A673 (cell line): Measurements from ENCODE around the gene KRTAP10-5. TPM values are rescaled to one million over a fixed set of nuclear protein-coding genes. Genes with fewer than 3 reads are reported as not detected.
A peak's percentile ranks its signal among the peaks of the same experiment; 100 is the strongest.
"Not testable (repeated sequence)": the region's sequence is repeated elsewhere in the genome, so short reads cannot be mapped to it uniquely, and the experiment has no call there.

Experiments
- BruUV-seq: library from RNA; stranded (reverse); fragments of 400-500 nt; replicated peaks from 2 replicates; lab custom pipeline; 2021; lab: Mats Ljungman, UMichigan
- CTCF ChIA-PET: fragments of 300-600 bp; sonication (Branson Sonifier 250); formaldehyde crosslinking; loops from one replicate; lab custom pipeline; 2022; ENCODE audit warnings: antibody characterized with exemption; lab: Charles Lee
- POLR2A ChIA-PET: fragments of 300-600 bp; sonication (Branson Sonifier 250); formaldehyde crosslinking; loops from one replicate; lab custom pipeline; 2022; ENCODE audit warnings: antibody characterized with exemption; ENCODE audit not compliant: low non-redundant PET; lab: Charles Lee
- DNase-seq: peaks from one replicate; pipeline ENCODE4 v3.0.0-alpha.2; 2015; ENCODE audit warnings: low spot score
- H3K27ac ChIP-seq: fragments of 200-600 bp; sonication (generic); 2 replicates; pipeline ENCODE4 v1.5.1; 2016; ENCODE audit warnings: mixed run types, low read depth, mild to moderate bottlenecking, mixed read lengths, antibody characterized with exemption, low read length; ENCODE audit not compliant: poor library complexity, severe bottlenecking
- H3K27me3 ChIP-seq: fragments of 200-600 bp; sonication (generic); replicated peaks from 2 replicates; pipeline ENCODE4 v1.6.1; 2017; ENCODE audit warnings: mixed run types, low read depth, mild to moderate bottlenecking, mixed read lengths, antibody characterized with exemption, low read length; ENCODE audit not compliant: insufficient read depth, poor library complexity
- H3K36me3 ChIP-seq: fragments of 200-600 bp; sonication (generic); 2 replicates; pipeline ENCODE4 v1.6.1; 2016; ENCODE audit warnings: mixed run types, mild to moderate bottlenecking, mixed read lengths, antibody characterized with exemption, low read length; ENCODE audit not compliant: insufficient read depth, poor library complexity, severe bottlenecking
- H3K4me1 ChIP-seq: fragments of 200-600 bp; sonication (generic); 2 replicates; pipeline ENCODE4 v1.6.1; 2017; ENCODE audit warnings: mixed run types, mild to moderate bottlenecking, mixed read lengths, antibody characterized with exemption, low read length; ENCODE audit not compliant: insufficient read depth, poor library complexity, severe bottlenecking
- H3K4me3 ChIP-seq: fragments of 200-600 bp; sonication (generic); 2 replicates; pipeline ENCODE4 v1.5.1; 2016; ENCODE audit warnings: low read depth, mixed run types, mild to moderate bottlenecking, mixed read lengths, low read length; ENCODE audit not compliant: poor library complexity, severe bottlenecking
- H3K9me3 ChIP-seq: fragments of 200-600 bp; sonication (generic); 2 replicates; pipeline ENCODE4 v1.6.1; 2016; ENCODE audit warnings: mixed run types, low read depth, mild to moderate bottlenecking, mixed read lengths, antibody characterized with exemption, low read length; ENCODE audit not compliant: poor library complexity, severe bottlenecking
- CTCF ChIP-seq: fragments of 300-800, 200-600 bp; sonication (generic); conservative IDR thresholded peaks from 2 replicates; pipeline ENCODE4 v1.5.1; 2017; ENCODE audit warnings: low read depth, mild to moderate bottlenecking, antibody characterized with exemption, low read length, moderate library complexity, mixed read lengths
- EZH2 ChIP-seq: fragments of 200-600 bp; sonication (generic); IDR thresholded peaks from 2 replicates; pipeline ENCODE4 v1.6.1; 2017; ENCODE audit warnings: borderline replicate concordance, low read depth, mild to moderate bottlenecking, mixed read lengths, antibody characterized with exemption, low read length; ENCODE audit not compliant: poor library complexity, severe bottlenecking
- intact Hi-C: fragments of 100-400 bp; cut with micrococcal nuclease; formaldehyde crosslinking; loops from one replicate; pipeline ENCODE4 v1.10.0; 2022; ENCODE audit not compliant: unreplicated experiment
- total RNA-seq: library from RNA; stranded (reverse); gene quantifications from 2 replicates; pipeline ENCODE4 v1.2.3, GENCODE V29; 2021

KRTAP10-5 gene
- total RNA-seq, 1 experiment from 2014 or later: not detected

GRCh38 chr21:44575307-44576024 is 4.9 kb downstream of the KRTAP10-5 start:
- ChIA-PET CTCF (no interaction called here), POLR2A (no interaction called here)

GRCh38 chr21:44574457-44575306 is 5.7 kb downstream of the KRTAP10-5 start:
- Histone ChIP-seq H3K4me3 (no peak overlapping the region), H3K4me1 (no peaks in the 10 kb centered on the region), H3K27me3 (no peaks in the 10 kb centered on the region), H3K36me3 (no peaks in the 10 kb centered on the region), H3K27ac (no peak overlapping the region), H3K9me3 (no peaks in the 10 kb centered on the region)
- CTCF ChIA-PET: interaction anchor here (0.6 kb wide), 1 partner anchor 179 kb away, joined by 4 read pairs; no protein-coding TSS in a partner anchor
- intact Hi-C loops: no loop called here
- POLR2A ChIA-PET: no interaction called here
- BruUV-seq: no TSS peak
- TF ChIP-seq EZH2 (no peak), CTCF (no peak)
- peak; percentile 38 for DNase-seq

More at GRCh38 chr21:44575307-44576024, 4.9 kb downstream of the KRTAP10-5 start:
- Histone ChIP-seq H3K27ac (no peak overlapping the region), H3K9me3 (no peaks in the 10 kb centered on the region), H3K36me3 (no peaks in the 10 kb centered on the region), H3K4me1 (no peaks in the 10 kb centered on the region), H3K27me3 (no peaks in the 10 kb centered on the region), H3K4me3 (no peak overlapping the region)
- intact Hi-C loops: no loop called here
- no TSS peak for BruUV-seq
- no peak for DNase-seq
- TF ChIP-seq EZH2 (no peak), CTCF (no peak)

GRCh38 chr21:44573630-44574456 is 6.6 kb downstream of the KRTAP10-5 start, which contains the start of gene KRTAP10-4:
TSS of gene KRTAP10-4 (plus strand) at chr21:44573729. CDS start at chr21:44573759, 30 bp downstream.
- H3K36me3 ChIP-seq, H3K27me3 ChIP-seq, intact Hi-C loops, H3K4me1 ChIP-seq, POLR2A ChIA-PET, H3K27ac ChIP-seq, H3K4me3 ChIP-seq, DNase-seq, BruUV-seq, H3K9me3 ChIP-seq: not testable (repeated sequence)
- CTCF ChIA-PET: interaction anchor here (0.6 kb wide), 1 partner anchor 180 kb away, joined by 4 read pairs; no protein-coding TSS in a partner anchor
